Measurements from ENCODE around the gene ACTRT2. TPM values are rescaled to one million over a fixed set of nuclear protein-coding genes. Genes with fewer than 3 reads are reported as not detected.
A peak's percentile ranks its signal among the peaks of the same experiment; 100 is the strongest.

Gene ACTRT2
- total RNA-seq, 1 donor = not detected

DNA sequence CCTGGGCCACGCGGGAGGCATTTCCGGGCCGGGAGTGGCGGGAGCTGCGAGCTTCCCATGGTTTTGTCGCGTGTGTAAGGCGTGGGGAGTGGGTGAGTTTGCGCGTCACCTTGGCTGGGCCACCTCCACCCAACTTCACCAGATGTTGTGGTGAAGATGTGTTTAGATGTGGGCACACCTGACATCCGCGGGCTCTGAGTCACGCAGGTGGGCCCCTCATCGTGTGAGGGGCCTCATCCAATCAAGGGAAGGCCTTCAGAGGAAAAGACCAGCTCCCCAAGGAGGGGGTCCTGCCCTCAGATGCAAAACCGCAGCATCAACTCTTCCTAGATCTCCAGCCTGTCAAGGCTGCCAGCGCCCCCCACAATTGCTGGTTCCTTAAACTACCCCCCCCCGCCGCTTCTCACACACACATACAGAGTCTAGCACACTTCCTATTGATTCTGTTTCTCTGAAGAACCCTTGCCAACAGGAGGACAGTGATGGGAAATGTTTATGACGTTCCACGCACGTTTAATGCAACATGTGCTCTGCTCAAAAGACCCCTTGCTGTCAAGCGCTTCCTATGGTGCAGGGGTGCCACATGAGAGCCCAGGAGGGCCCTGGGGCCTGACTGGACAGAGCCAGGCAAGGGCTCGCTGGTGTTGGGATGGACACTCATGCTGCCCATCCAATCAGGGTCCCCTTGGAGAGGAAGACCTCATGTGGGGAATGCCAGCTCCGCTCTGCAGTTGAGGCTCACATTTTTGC, 11.9 kb downstream of the ACTRT2 start:
- no peak for DNase-seq (ENCODE audit: low read depth)

GRCh38 chr1:3033790-3034090, 12.5 kb downstream of the ACTRT2 start:
- TF ChIP-seq, protein P1, sequence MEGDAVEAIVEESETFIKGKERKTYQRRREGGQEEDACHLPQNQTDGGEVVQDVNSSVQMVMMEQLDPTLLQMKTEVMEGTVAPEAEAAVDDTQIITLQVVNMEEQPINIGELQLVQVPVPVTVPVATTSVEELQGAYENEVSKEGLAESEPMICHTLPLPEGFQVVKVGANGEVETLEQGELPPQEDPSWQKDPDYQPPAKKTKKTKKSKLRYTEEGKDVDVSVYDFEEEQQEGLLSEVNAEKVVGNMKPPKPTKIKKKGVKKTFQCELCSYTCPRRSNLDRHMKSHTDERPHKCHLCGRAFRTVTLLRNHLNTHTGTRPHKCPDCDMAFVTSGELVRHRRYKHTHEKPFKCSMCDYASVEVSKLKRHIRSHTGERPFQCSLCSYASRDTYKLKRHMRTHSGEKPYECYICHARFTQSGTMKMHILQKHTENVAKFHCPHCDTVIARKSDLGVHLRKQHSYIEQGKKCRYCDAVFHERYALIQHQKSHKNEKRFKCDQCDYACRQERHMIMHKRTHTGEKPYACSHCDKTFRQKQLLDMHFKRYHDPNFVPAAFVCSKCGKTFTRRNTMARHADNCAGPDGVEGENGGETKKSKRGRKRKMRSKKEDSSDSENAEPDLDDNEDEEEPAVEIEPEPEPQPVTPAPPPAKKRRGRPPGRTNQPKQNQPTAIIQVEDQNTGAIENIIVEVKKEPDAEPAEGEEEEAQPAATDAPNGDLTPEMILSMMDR (IDR thresholded peaks at IDR 0.05; ENCODE audit: insufficient read depth, low read length) = no peak
- H3K4me3 ChIP-seq (ENCODE audit: low read depth, low read length) = no peak overlapping the region
- no peak for DNase-seq (ENCODE audit: low read depth)

More for the DNA sequence above, 11.9 kb downstream of the ACTRT2 start:
- TF ChIP-seq, protein P1 (IDR thresholded peaks at IDR 0.05; ENCODE audit: insufficient read depth, low read length) = no peak
- H3K4me3 ChIP-seq (ENCODE audit: low read depth, low read length) = no peak overlapping the region

DNA sequence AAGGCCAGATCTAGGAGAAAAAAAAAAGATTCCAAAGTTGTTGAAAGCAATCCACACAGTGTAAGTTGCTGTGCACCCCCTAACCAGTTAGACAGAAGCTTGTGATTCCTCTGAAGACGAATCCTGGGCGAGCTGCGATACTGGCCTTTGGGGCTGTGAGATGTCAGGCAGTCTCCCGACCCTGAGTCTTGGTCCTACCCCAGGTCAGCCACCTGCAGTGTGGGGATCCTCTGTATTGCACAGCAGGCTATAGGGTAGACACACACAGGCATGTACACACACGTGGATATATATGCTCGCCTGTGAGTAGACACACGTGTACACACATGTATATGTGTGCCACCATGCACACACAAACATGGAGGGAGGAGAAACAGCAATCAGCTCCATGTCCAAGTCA, 12.9 kb downstream of the ACTRT2 start:
- no peak overlapping the region for H3K4me3 ChIP-seq (ENCODE audit: low read depth, low read length)
- no peak for DNase-seq (ENCODE audit: low read depth)
- TF ChIP-seq, protein P1 (IDR thresholded peaks at IDR 0.05; ENCODE audit: insufficient read depth, low read length) = no peak

GRCh38 chr1:3034728-3035562, 13.7 kb downstream of the ACTRT2 start:
- TF ChIP-seq, protein P1 (IDR thresholded peaks at IDR 0.05; ENCODE audit: insufficient read depth, low read length) = no peak
- no peak for DNase-seq (ENCODE audit: low read depth)
- H3K4me3 ChIP-seq (ENCODE audit: low read depth, low read length) = no peak overlapping the region

GRCh38 chr1:3035563-3036446, 14.5 kb downstream of the ACTRT2 start:
- H3K4me3 ChIP-seq (ENCODE audit: low read depth, low read length) = no peak overlapping the region
- TF ChIP-seq, protein P1 (IDR thresholded peaks at IDR 0.05; ENCODE audit: insufficient read depth, low read length) = no peak
- peak; percentile 6 for DNase-seq (ENCODE audit: low read depth)

GRCh38 chr1:3036447-3037280, 15.4 kb downstream of the ACTRT2 start:
- TF ChIP-seq, protein P1 (IDR thresholded peaks at IDR 0.05; ENCODE audit: insufficient read depth, low read length) = no peak
- no peak for DNase-seq (ENCODE audit: low read depth)
- H3K4me3 ChIP-seq (ENCODE audit: low read depth, low read length) = no peak overlapping the region

All from fibroblast of the aortic adventitia (primary cell).